Panc1 (cell line): ENCODE measurements around the gene CYP2W1.

Experiments
- POLR2AphosphoS5 ChIP-seq: IDR thresholded peaks from 2 replicates; pipeline ENCODE4 v1.6.1; 2012; ENCODE audit warnings: mild to moderate bottlenecking, low read depth, low read length, moderate library complexity
- REST ChIP-seq, 2 experiments: IDR thresholded peaks; 2 replicates each; pipeline ENCODE4 v1.6.1; 2011 to 2012; ENCODE audit warnings: low read depth in 2 of 2, control low read depth in 1 of 2, low read length in 1 of 2, mild to moderate bottlenecking in 1 of 2, moderate library complexity in 1 of 2; ENCODE audit not compliant: insufficient read depth in 1 of 2
- TCF7L2 ChIP-seq: IDR thresholded peaks from 2 replicates; pipeline ENCODE4 v1.6.1; 2011; ENCODE audit warnings: mild to moderate bottlenecking, low read depth, low read length, inconsistent platforms
- TF ChIP-seq, protein P1 (sequence below): fragments of 450-650 bp; IDR thresholded peaks from 2 replicates; pipeline ENCODE4 v1.5.1; 2017; ENCODE audit warnings: mild to moderate bottlenecking

GRCh38 chr7:1024876-1025742 is 42.1 kb downstream of the CYP2W1 start:
- TF ChIP-seq, protein P1, sequence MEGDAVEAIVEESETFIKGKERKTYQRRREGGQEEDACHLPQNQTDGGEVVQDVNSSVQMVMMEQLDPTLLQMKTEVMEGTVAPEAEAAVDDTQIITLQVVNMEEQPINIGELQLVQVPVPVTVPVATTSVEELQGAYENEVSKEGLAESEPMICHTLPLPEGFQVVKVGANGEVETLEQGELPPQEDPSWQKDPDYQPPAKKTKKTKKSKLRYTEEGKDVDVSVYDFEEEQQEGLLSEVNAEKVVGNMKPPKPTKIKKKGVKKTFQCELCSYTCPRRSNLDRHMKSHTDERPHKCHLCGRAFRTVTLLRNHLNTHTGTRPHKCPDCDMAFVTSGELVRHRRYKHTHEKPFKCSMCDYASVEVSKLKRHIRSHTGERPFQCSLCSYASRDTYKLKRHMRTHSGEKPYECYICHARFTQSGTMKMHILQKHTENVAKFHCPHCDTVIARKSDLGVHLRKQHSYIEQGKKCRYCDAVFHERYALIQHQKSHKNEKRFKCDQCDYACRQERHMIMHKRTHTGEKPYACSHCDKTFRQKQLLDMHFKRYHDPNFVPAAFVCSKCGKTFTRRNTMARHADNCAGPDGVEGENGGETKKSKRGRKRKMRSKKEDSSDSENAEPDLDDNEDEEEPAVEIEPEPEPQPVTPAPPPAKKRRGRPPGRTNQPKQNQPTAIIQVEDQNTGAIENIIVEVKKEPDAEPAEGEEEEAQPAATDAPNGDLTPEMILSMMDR: no peak
- TF ChIP-seq POLR2AphosphoS5 (no peak), TCF7L2 (no peak), REST (IDR thresholded peaks at IDR 0.05; ENCODE audit: insufficient read depth in 1 of 2, low read depth in 2 of 2, low read length in 1 of 2) (no peak)
